Ramos (cell line): Measurements from ENCODE around the gene OR5K3.

Experiments
- in situ Hi-C: fragments of 300-500 bp; cut with MboI; formaldehyde crosslinking; loops from one replicate; pipeline ENCODE4 v1.14.3; 2022; ENCODE audit warnings: low sequenced_read_pairs; ENCODE audit not compliant: unreplicated experiment

Gene OR5K3

GRCh38 chr3:98432575-98432974 lies 42.1 kb downstream of the OR5K3 start:
- in situ Hi-C loops, result no loop called here

GRCh38 chr3:98433764-98434163 lies 43.3 kb downstream of the OR5K3 start:
- in situ Hi-C loops, result no loop called here

- in situ Hi-C loops, result no loop called here
Measured at GRCh38 chr3:98434412-98434811, 43.9 kb downstream of the OR5K3 start.

GRCh38 chr3:98440283-98440682 lies 49.8 kb downstream of the OR5K3 start:
- in situ Hi-C loops, result no loop called here
